ENCODE results near the gene TRIM2.

Gene TRIM2

DNA sequence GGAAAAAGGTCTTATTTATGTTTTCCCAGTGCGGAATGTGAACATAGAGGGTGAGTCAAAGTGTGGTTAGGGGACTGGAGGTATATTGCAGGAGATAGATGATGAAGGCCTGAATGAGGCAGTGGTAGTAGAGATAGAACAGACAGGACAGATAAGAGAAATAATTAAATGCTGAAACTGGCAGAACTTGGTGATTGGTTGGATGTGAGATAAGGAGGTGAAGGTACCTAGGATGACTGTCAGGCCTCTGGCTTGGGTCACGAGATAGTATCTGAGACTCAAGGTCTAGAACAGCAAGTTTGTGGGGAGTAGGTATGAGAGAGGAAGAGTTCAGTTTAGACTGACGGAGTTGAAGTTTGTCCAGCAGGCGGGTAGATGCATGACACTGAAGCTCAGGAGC is 143.8 kb downstream of the TRIM2 start:
- Histone ChIP-seq H2BK120ac (ENCODE audit: low read depth, low read length) (no peak overlapping the region), H3K4me2 (ENCODE audit: insufficient read depth, low read length, poor library complexity, severe bottlenecking) (no peak overlapping the region), H4K91ac (ENCODE audit: low read depth, low read length, poor library complexity) (no peak overlapping the region), H2AK5ac (ENCODE audit: low read depth, low read length) (no peak overlapping the region), H3K4ac (ENCODE audit: low read length) (no peak overlapping the region), H3K9ac (ENCODE audit: low read depth, low read length, poor library complexity) (no peak overlapping the region), H2AFZ (ENCODE audit: low read length) (no peak overlapping the region), H3K27ac (replicated peaks; ENCODE audit: low read length) (no peak overlapping the region), H3K23ac (ENCODE audit: low read depth, low read length, poor library complexity) (no peak overlapping the region), H2BK12ac (ENCODE audit: low read length) (no peak overlapping the region), H3K79me1 (ENCODE audit: low read depth, low read length) (no peaks in the 10 kb centered on the region), H3K4me3 (ENCODE audit: low read length in 2 of 2) (no peak overlapping the region), H2BK5ac (ENCODE audit: low read length) (no peak overlapping the region), H3K4me1 (ENCODE audit: control insufficient read depth in 2 of 2, insufficient read depth in 1 of 2, low read depth in 1 of 2, low read length in 2 of 2) (peaks cover 6 to 7% of the 10 kb centered on the region in 2 donors), H4K8ac (ENCODE audit: low read depth, low read length) (no peak overlapping the region), H3K18ac (ENCODE audit: low read length) (no peak overlapping the region), H3K36me3 (replicated peaks in 1 of 2; ENCODE audit: control insufficient read depth in 2 of 2, insufficient read depth in 2 of 2, low read length in 2 of 2) (peaks cover 0 to 35% of the 10 kb centered on the region in 2 donors), H3K14ac (ENCODE audit: low read length) (no peak overlapping the region), H2BK15ac (ENCODE audit: low read length) (no peak overlapping the region), H3K9me3 (replicated peaks in 1 of 2; ENCODE audit: control insufficient read depth in 2 of 2, insufficient read depth in 1 of 2, low read depth in 1 of 2, low read length in 2 of 2) (no peaks in the 10 kb centered on the region), H3K27me3 (ENCODE audit: control insufficient read depth in 3 of 3, insufficient read depth in 3 of 3, low read depth in 1 of 3, low read length in 3 of 3) (no peaks in the 10 kb centered on the region)
- WGBS, 2 donors (ENCODE audit: extremely low coverage in 2 of 2, insufficient read length in 2 of 2, insufficient replicate concordance in 1 of 2), result no CpG with 5 or more reads among the region's 4 CpGs
- DNase-seq (ENCODE audit: low spot score), result no peak

DNA sequence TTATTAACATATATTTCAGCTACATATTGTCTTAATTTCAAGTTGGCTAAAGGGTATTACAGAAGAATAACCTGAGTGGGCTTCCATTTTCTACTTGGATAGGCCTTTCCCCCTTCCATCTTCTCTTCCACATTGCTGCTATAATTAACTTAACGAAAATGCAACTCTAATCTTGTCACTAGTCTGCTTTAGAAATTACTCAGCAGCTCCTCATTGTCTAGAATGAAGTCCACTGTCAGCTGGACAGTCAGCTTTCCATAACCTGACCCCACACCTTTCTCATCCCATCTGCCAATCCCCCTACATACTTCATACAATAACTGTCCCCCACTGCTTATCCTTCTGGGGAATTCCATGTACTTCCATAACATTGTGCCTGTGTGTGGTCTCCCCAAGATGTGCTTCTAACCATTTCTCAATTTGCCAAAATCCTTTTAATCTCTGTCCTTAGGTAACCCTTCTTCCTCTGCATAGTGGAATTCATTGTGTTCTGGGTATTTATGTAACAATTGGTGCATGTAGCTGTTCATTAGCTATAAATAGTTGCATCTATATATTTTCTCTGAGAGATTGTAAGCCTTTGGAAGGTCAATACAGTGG is 145.1 kb downstream of the TRIM2 start:
- Histone ChIP-seq H3K27ac (replicated peaks; ENCODE audit: low read length) (no peak overlapping the region), H2BK12ac (ENCODE audit: low read length) (no peak overlapping the region), H2BK15ac (ENCODE audit: low read length) (no peak overlapping the region), H2BK120ac (ENCODE audit: low read depth, low read length) (no peak overlapping the region), H3K9me3 (replicated peaks in 1 of 2; ENCODE audit: control insufficient read depth in 2 of 2, insufficient read depth in 1 of 2, low read depth in 1 of 2, low read length in 2 of 2) (no peaks in the 10 kb centered on the region), H3K23ac (ENCODE audit: low read depth, low read length, poor library complexity) (no peak overlapping the region), H2BK5ac (ENCODE audit: low read length) (no peak overlapping the region), H3K4ac (ENCODE audit: low read length) (no peak overlapping the region), H3K9ac (ENCODE audit: low read depth, low read length, poor library complexity) (no peak overlapping the region), H3K36me3 (replicated peaks in 1 of 2; ENCODE audit: control insufficient read depth in 2 of 2, insufficient read depth in 2 of 2, low read length in 2 of 2) (peaks cover 0 to 45% of the 10 kb centered on the region in 2 donors), H4K91ac (ENCODE audit: low read depth, low read length, poor library complexity) (no peak overlapping the region), H3K4me2 (ENCODE audit: insufficient read depth, low read length, poor library complexity, severe bottlenecking) (no peak overlapping the region), H3K79me1 (ENCODE audit: low read depth, low read length) (no peaks in the 10 kb centered on the region), H3K27me3 (ENCODE audit: control insufficient read depth in 3 of 3, insufficient read depth in 3 of 3, low read depth in 1 of 3, low read length in 3 of 3) (no peaks in the 10 kb centered on the region), H3K18ac (ENCODE audit: low read length) (no peak overlapping the region), H3K4me1 (ENCODE audit: control insufficient read depth in 2 of 2, insufficient read depth in 1 of 2, low read depth in 1 of 2, low read length in 2 of 2) (peaks cover 4% of the 10 kb centered on the region in 2 donors), H4K8ac (ENCODE audit: low read depth, low read length) (no peak overlapping the region), H2AFZ (ENCODE audit: low read length) (no peak overlapping the region), H3K4me3 (ENCODE audit: low read length in 2 of 2) (no peak overlapping the region), H3K14ac (ENCODE audit: low read length) (no peak overlapping the region), H2AK5ac (ENCODE audit: low read depth, low read length) (no peak overlapping the region)
- WGBS, 2 donors (ENCODE audit: extremely low coverage in 2 of 2, insufficient read length in 2 of 2, insufficient replicate concordance in 1 of 2), result no CpG with 5 or more reads among the region's 1 CpG
- DNase-seq (ENCODE audit: low spot score), result no peak

DNA sequence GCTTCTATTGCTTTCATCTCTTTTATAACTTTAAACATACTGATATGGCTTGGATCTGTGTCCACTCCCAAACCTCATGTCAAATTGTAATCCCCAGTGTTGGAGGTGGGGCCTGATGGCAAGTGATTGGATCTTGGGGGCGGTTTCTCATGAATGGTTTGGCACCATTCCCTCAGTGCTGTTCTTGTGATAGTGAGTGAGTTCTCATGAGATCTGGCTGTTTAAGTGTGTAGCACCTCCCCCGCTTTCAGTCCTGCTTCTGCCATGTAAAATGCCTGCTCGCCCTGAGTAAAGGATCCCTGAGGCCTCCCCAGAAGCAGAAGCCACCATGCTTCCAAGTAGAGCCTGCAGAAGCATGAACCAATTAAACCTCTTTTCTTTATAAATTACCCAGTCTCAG is 157.9 kb downstream of the TRIM2 start:
- H3K4ac ChIP-seq (ENCODE audit: low read length), result no peak overlapping the region
- H2AFZ ChIP-seq (ENCODE audit: low read length), result no peak overlapping the region
- H2BK12ac ChIP-seq (ENCODE audit: low read length), result no peak overlapping the region
- H2BK15ac ChIP-seq (ENCODE audit: low read length), result no peak overlapping the region
- no peak overlapping the region for H4K91ac ChIP-seq (ENCODE audit: low read depth, low read length, poor library complexity)
- H3K4me2 ChIP-seq (ENCODE audit: insufficient read depth, low read length, poor library complexity, severe bottlenecking), result no peak overlapping the region
- WGBS, 2 donors (ENCODE audit: extremely low coverage in 2 of 2, insufficient read length in 2 of 2, insufficient replicate concordance in 1 of 2), result no CpG with 5 or more reads among the region's 3 CpGs
- no peaks in the 10 kb centered on the region for H3K79me1 ChIP-seq (ENCODE audit: low read depth, low read length)
- no peak overlapping the region for H2BK120ac ChIP-seq (ENCODE audit: low read depth, low read length)
- no peak overlapping the region for H2AK5ac ChIP-seq (ENCODE audit: low read depth, low read length)
- no peak overlapping the region for H3K14ac ChIP-seq (ENCODE audit: low read length)
- no peak overlapping the region for H2BK5ac ChIP-seq (ENCODE audit: low read length)
- H3K4me1 ChIP-seq (ENCODE audit: control insufficient read depth in 2 of 2, insufficient read depth in 1 of 2, low read depth in 1 of 2, low read length in 2 of 2), result no peaks in the 10 kb centered on the region
- H3K27me3 ChIP-seq (ENCODE audit: control insufficient read depth in 3 of 3, insufficient read depth in 3 of 3, low read depth in 1 of 3, low read length in 3 of 3), result no peaks in the 10 kb centered on the region
- no peak overlapping the region for H3K27ac ChIP-seq (replicated peaks; ENCODE audit: low read length)
- H3K23ac ChIP-seq (ENCODE audit: low read depth, low read length, poor library complexity), result no peak overlapping the region
- H3K9ac ChIP-seq (ENCODE audit: low read depth, low read length, poor library complexity), result no peak overlapping the region
- no peak overlapping the region for H3K18ac ChIP-seq (ENCODE audit: low read length)
- no peak overlapping the region for H3K4me3 ChIP-seq (ENCODE audit: low read length in 2 of 2)
- H4K8ac ChIP-seq (ENCODE audit: low read depth, low read length), result no peak overlapping the region
- peaks cover 0 to 7% of the 10 kb centered on the region in 2 donors for H3K9me3 ChIP-seq (replicated peaks in 1 of 2; ENCODE audit: control insufficient read depth in 2 of 2, insufficient read depth in 1 of 2, low read depth in 1 of 2, low read length in 2 of 2)
- no peak for DNase-seq (ENCODE audit: low spot score)
- H3K36me3 ChIP-seq (replicated peaks in 1 of 2; ENCODE audit: control insufficient read depth in 2 of 2, insufficient read depth in 2 of 2, low read length in 2 of 2), result peaks cover 0 to 97% of the 10 kb centered on the region in 2 donors

DNA sequence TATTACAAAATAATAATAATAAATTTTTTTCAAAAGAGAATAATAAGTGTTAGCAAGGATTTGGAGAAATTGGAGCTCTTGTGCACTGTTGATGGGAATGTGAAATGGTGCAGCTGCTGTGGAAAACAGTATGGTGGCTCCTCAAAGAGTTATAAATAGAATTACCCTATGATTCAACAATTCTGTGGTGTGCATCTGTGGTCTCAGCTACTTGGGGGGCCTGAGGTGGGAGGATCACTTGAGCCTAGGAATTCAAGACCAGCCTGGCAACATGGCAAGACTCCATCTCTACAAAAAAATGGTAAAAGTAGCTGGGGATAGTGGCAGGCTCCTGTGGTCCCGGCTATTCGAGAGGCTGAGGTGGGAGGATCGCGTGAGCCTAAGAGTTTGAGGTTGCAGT is 159.8 kb downstream of the TRIM2 start:
- H3K4me2 ChIP-seq (ENCODE audit: insufficient read depth, low read length, poor library complexity, severe bottlenecking), result no peak overlapping the region
- H2AFZ ChIP-seq (ENCODE audit: low read length), result no peak overlapping the region
- H4K91ac ChIP-seq (ENCODE audit: low read depth, low read length, poor library complexity), result no peak overlapping the region
- no peak overlapping the region for H2BK15ac ChIP-seq (ENCODE audit: low read length)
- no peak overlapping the region for H3K9ac ChIP-seq (ENCODE audit: low read depth, low read length, poor library complexity)
- H3K18ac ChIP-seq (ENCODE audit: low read length), result no peak overlapping the region
- no peak overlapping the region for H3K4ac ChIP-seq (ENCODE audit: low read length)
- no peaks in the 10 kb centered on the region for H3K79me1 ChIP-seq (ENCODE audit: low read depth, low read length)
- WGBS, 2 donors (ENCODE audit: extremely low coverage in 2 of 2, insufficient read length in 2 of 2, insufficient replicate concordance in 1 of 2), result no CpG with 5 or more reads among the region's 4 CpGs
- no peak overlapping the region for H3K4me3 ChIP-seq (ENCODE audit: low read length in 2 of 2)
- peaks cover 0 to 97% of the 10 kb centered on the region in 2 donors for H3K36me3 ChIP-seq (replicated peaks in 1 of 2; ENCODE audit: control insufficient read depth in 2 of 2, insufficient read depth in 2 of 2, low read length in 2 of 2)
- peaks cover 0 to 7% of the 10 kb centered on the region in 2 donors for H3K9me3 ChIP-seq (replicated peaks in 1 of 2; ENCODE audit: control insufficient read depth in 2 of 2, insufficient read depth in 1 of 2, low read depth in 1 of 2, low read length in 2 of 2)
- no peaks in the 10 kb centered on the region for H3K27me3 ChIP-seq (ENCODE audit: control insufficient read depth in 3 of 3, insufficient read depth in 3 of 3, low read depth in 1 of 3, low read length in 3 of 3)
- H3K27ac ChIP-seq (replicated peaks; ENCODE audit: low read length), result no peak overlapping the region
- H3K23ac ChIP-seq (ENCODE audit: low read depth, low read length, poor library complexity), result no peak overlapping the region
- no peak overlapping the region for H2BK5ac ChIP-seq (ENCODE audit: low read length)
- H2BK120ac ChIP-seq (ENCODE audit: low read depth, low read length), result no peak overlapping the region
- no peak overlapping the region for H2BK12ac ChIP-seq (ENCODE audit: low read length)
- no peaks in the 10 kb centered on the region for H3K4me1 ChIP-seq (ENCODE audit: control insufficient read depth in 2 of 2, insufficient read depth in 1 of 2, low read depth in 1 of 2, low read length in 2 of 2)
- no peak overlapping the region for H2AK5ac ChIP-seq (ENCODE audit: low read depth, low read length)
- no peak for DNase-seq (ENCODE audit: low spot score)
- no peak overlapping the region for H4K8ac ChIP-seq (ENCODE audit: low read depth, low read length)
- no peak overlapping the region for H3K14ac ChIP-seq (ENCODE audit: low read length)
